C4-2B (cell line): ENCODE measurements around the gene SPATS1.

Experiments used
- ZFX ChIP-seq: fragments of 450-650 bp; IDR thresholded peaks from 2 replicates; pipeline ENCODE4 v1.6.1; 2017
- TF ChIP-seq, protein P1 (sequence below): fragments of 450-650 bp; conservative IDR thresholded peaks from 2 replicates; pipeline ENCODE4 v1.5.1; 2017; ENCODE audit warnings: mild to moderate bottlenecking

- TF ChIP-seq, protein P1, sequence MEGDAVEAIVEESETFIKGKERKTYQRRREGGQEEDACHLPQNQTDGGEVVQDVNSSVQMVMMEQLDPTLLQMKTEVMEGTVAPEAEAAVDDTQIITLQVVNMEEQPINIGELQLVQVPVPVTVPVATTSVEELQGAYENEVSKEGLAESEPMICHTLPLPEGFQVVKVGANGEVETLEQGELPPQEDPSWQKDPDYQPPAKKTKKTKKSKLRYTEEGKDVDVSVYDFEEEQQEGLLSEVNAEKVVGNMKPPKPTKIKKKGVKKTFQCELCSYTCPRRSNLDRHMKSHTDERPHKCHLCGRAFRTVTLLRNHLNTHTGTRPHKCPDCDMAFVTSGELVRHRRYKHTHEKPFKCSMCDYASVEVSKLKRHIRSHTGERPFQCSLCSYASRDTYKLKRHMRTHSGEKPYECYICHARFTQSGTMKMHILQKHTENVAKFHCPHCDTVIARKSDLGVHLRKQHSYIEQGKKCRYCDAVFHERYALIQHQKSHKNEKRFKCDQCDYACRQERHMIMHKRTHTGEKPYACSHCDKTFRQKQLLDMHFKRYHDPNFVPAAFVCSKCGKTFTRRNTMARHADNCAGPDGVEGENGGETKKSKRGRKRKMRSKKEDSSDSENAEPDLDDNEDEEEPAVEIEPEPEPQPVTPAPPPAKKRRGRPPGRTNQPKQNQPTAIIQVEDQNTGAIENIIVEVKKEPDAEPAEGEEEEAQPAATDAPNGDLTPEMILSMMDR = no peak
- TF ChIP-seq ZFX = no peak
Measured at GRCh38 chr6:44311767-44312166, 30.7 kb upstream of the SPATS1 start.
